Activated CD8-positive, alpha-beta T cell treated with anti-CD3 and anti-CD28 coated beads for 36 hours (primary cell): ENCODE results near the gene NBEA. TPM values are rescaled to one million over a fixed set of nuclear protein-coding genes. Genes with fewer than 3 reads are reported as not detected.

ENCODE experiments used
- ATAC-seq: fragments of 200-7000 bp; cut with Tn5 transposase; one replicate; pipeline ENCODE4 v1.10.0; 2021; ENCODE audit warnings: mild to moderate bottlenecking, moderate library complexity
- CTCF ChIA-PET: fragments of 350-600 bp; sonication (Branson Sonifier 250); formaldehyde crosslinking; loops from one replicate; lab custom pipeline; 2021; ENCODE audit warnings: antibody characterized with exemption; lab: Charles Lee
- POLR2A ChIA-PET: fragments of 350-600 bp; sonication (Branson Sonifier 250); formaldehyde crosslinking; loops from one replicate; lab custom pipeline; 2021; ENCODE audit warnings: antibody characterized with exemption; lab: Charles Lee
- DNase-seq: peaks from one replicate; pipeline ENCODE4 v3.0.0-alpha.2; 2020
- H3K27ac Mint-ChIP-seq: one replicate; pipeline ENCODE4 v1.8.0; 2021; ENCODE audit warnings: mild to moderate bottlenecking, mixed read lengths
- H3K27me3 Mint-ChIP-seq: one replicate; pipeline ENCODE4 v1.8.0; 2021; ENCODE audit warnings: mixed read lengths
- H3K36me3 Mint-ChIP-seq: one replicate; pipeline ENCODE4 v1.8.0; 2021; ENCODE audit warnings: low read depth, mixed read lengths
- H3K4me1 Mint-ChIP-seq: one replicate; pipeline ENCODE4 v1.8.0; 2021; ENCODE audit warnings: low read depth, mixed read lengths
- H3K4me3 Mint-ChIP-seq: one replicate; pipeline ENCODE4 v1.8.0; 2021; ENCODE audit warnings: mild to moderate bottlenecking, moderate library complexity, mixed read lengths
- H3K9me3 Mint-ChIP-seq: one replicate; pipeline ENCODE4 v1.8.0; 2021; ENCODE audit warnings: mixed read lengths
- intact Hi-C: fragments of 100-400 bp; cut with micrococcal nuclease; formaldehyde crosslinking; loops from one replicate; pipeline ENCODE4 v1.10.0; 2022
- total RNA-seq, 2 experiments: library from RNA; stranded (reverse); gene quantifications; one replicate each; pipeline ENCODE4 v1.2.3, GENCODE V29; 2021
- TF ChIP-seq, protein P1 (sequence below): fragments of 200-600 bp; IDR thresholded peaks from one replicate; pipeline ENCODE4 v1.8.0; 2022; ENCODE audit warnings: antibody characterized with exemption, mild to moderate bottlenecking

The NBEA gene
- total RNA-seq, 2 experiments from 2014 or later = 0.38 to 0.60 TPM

- Mint-ChIP-seq H3K27ac (no peak overlapping the region), H3K4me1 (peaks cover 33% of the 10 kb centered on the region), H3K9me3 (peaks cover 7% of the 10 kb centered on the region), H3K27me3 (peaks cover 76% of the 10 kb centered on the region), H3K4me3 (no peak overlapping the region), H3K36me3 (peaks cover 4% of the 10 kb centered on the region)
- CTCF ChIA-PET = no interaction called here
- ATAC-seq (no peak), DNase-seq (no peak)
- POLR2A ChIA-PET = no interaction called here
- TF ChIP-seq, protein P1, sequence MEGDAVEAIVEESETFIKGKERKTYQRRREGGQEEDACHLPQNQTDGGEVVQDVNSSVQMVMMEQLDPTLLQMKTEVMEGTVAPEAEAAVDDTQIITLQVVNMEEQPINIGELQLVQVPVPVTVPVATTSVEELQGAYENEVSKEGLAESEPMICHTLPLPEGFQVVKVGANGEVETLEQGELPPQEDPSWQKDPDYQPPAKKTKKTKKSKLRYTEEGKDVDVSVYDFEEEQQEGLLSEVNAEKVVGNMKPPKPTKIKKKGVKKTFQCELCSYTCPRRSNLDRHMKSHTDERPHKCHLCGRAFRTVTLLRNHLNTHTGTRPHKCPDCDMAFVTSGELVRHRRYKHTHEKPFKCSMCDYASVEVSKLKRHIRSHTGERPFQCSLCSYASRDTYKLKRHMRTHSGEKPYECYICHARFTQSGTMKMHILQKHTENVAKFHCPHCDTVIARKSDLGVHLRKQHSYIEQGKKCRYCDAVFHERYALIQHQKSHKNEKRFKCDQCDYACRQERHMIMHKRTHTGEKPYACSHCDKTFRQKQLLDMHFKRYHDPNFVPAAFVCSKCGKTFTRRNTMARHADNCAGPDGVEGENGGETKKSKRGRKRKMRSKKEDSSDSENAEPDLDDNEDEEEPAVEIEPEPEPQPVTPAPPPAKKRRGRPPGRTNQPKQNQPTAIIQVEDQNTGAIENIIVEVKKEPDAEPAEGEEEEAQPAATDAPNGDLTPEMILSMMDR = no peak
- intact Hi-C loops = no loop called here
Measured at GRCh38 chr13:35473802-35474201, 531.7 kb downstream of the NBEA start.

- ATAC-seq (no peak), DNase-seq (no peak)
- H3K9me3 Mint-ChIP-seq = peaks cover 7% of the 10 kb centered on the region
- intact Hi-C loops = no loop called here
- H3K4me3 Mint-ChIP-seq = peak overlapping the region; percentile 68
- peaks cover 4% of the 10 kb centered on the region for H3K36me3 Mint-ChIP-seq
- H3K27me3 Mint-ChIP-seq = peaks cover 79% of the 10 kb centered on the region
- ChIA-PET POLR2A (no interaction called here), CTCF (no interaction called here)
- peaks cover 33% of the 10 kb centered on the region for H3K4me1 Mint-ChIP-seq
- no peak overlapping the region for H3K27ac Mint-ChIP-seq
- TF ChIP-seq, protein P1 = no peak
Measured at GRCh38 chr13:35474496-35475211, 532.6 kb downstream of the NBEA start.

- peak; percentile 43 for DNase-seq
- peak overlapping the region; percentile 68 for H3K4me3 Mint-ChIP-seq
- H3K9me3 Mint-ChIP-seq = peaks cover 6% of the 10 kb centered on the region
- POLR2A ChIA-PET = no interaction called here
- intact Hi-C loops = no loop called here
- peak; percentile 66 for ATAC-seq
- H3K4me1 Mint-ChIP-seq = peaks cover 31% of the 10 kb centered on the region
- H3K36me3 Mint-ChIP-seq = peaks cover 4% of the 10 kb centered on the region
- peaks cover 75% of the 10 kb centered on the region for H3K27me3 Mint-ChIP-seq
- CTCF ChIA-PET = no interaction called here
- TF ChIP-seq, protein P1 = no peak
- H3K27ac Mint-ChIP-seq = no peak overlapping the region
Measured at GRCh38 chr13:35475212-35475959, 533.3 kb downstream of the NBEA start.

GRCh38 chr13:35475960-35476943, 534.2 kb downstream of the NBEA start, which contains the start of gene MAB21L1:
Gene MAB21L1, minus strand, starts transcription at chr13:35476689. Its CDS starts 551 bp downstream, at chr13:35476138.
- Mint-ChIP-seq H3K27ac (no peak within 1 kb of the TSS), H3K4me3 (peak within 1 kb of the TSS; percentile 68), H3K4me1 (peaks cover 29% of the 10 kb centered on the region), H3K36me3 (peaks cover 3% of the 10 kb centered on the region), H3K9me3 (peaks cover 4% of the 10 kb centered on the region), H3K27me3 (peaks cover 71% of the 10 kb centered on the region)
- DNase-seq = peak; percentile 22
- CTCF ChIA-PET = no interaction called here
- POLR2A ChIA-PET = no interaction called here
- peak; percentile 28 for ATAC-seq
- TF ChIP-seq, protein P1 = no peak
- intact Hi-C loops = no loop called here
